IMR-90 (cell line): Measurements from ENCODE around the gene CUX1. TPM values are rescaled to one million over a fixed set of nuclear protein-coding genes. Genes with fewer than 3 reads are reported as not detected.

Source experiments
- ATAC-seq: fragments of 200-7000 bp; cut with Tn5 transposase; 2 replicates; pipeline ENCODE4 v1.9.1; 2020; ENCODE audit warnings: low read depth, mild to moderate bottlenecking, moderate library complexity
- BruUV-seq: library from RNA; stranded (reverse); fragments of 400-500 nt; replicated peaks from 2 replicates; lab custom pipeline; 2021; lab: Mats Ljungman, UMichigan
- CTCF ChIA-PET: fragments of 300-600 bp; formaldehyde crosslinking; extraction: SDS; loops from one replicate; lab custom pipeline; 2021; ENCODE audit warnings: antibody characterized with exemption; lab: Yijun Ruan, JAX
- POLR2A ChIA-PET: fragments of 300-600 bp; sonication (Branson Sonifier 250); formaldehyde crosslinking; loops from one replicate; lab custom pipeline; 2022; ENCODE audit warnings: antibody characterized with exemption; ENCODE audit not compliant: unreplicated experiment; lab: Charles Lee
- DNase-seq: peaks from one replicate; pipeline ENCODE4 v3.0.0; 2013
- H2AFZ ChIP-seq: replicated peaks from 2 replicates; pipeline ENCODE3; 2013; ENCODE audit warnings: low read length, mild to moderate bottlenecking; ENCODE audit not compliant: poor library complexity
- H2AK5ac ChIP-seq: 2 replicates; pipeline ENCODE4 v1.6.1; 2013; ENCODE audit warnings: low read depth, low read length, inconsistent platforms
- H2AK9ac ChIP-seq: replicated peaks from 2 replicates; pipeline ENCODE3; 2013; ENCODE audit warnings: mild to moderate bottlenecking, low read depth, low read length, moderate library complexity; ENCODE audit not compliant: poor library complexity
- H2BK120ac ChIP-seq: 2 replicates; pipeline ENCODE4 v1.6.1; 2013; ENCODE audit warnings: low read depth, low read length, inconsistent platforms
- H2BK15ac ChIP-seq: 3 replicates; pipeline ENCODE4 v1.6.1; 2013; ENCODE audit warnings: low read depth, low read length, inconsistent platforms
- H2BK20ac ChIP-seq: 2 replicates; pipeline ENCODE4 v1.6.1; 2013; ENCODE audit warnings: low read depth, mild to moderate bottlenecking, inconsistent platforms, low read length, moderate library complexity
- H2BK5ac ChIP-seq: 2 replicates; pipeline ENCODE4 v1.6.1; 2013; ENCODE audit warnings: mild to moderate bottlenecking, low read depth, low read length, inconsistent platforms; ENCODE audit not compliant: poor library complexity, severe bottlenecking
- H3K14ac ChIP-seq: replicated peaks from 2 replicates; pipeline ENCODE4 v1.6.1; 2013; ENCODE audit warnings: low read depth, low read length, inconsistent platforms
- H3K18ac ChIP-seq: 2 replicates; pipeline ENCODE4 v1.6.1; 2013; ENCODE audit warnings: low read depth, low read length, control low read depth
- H3K23ac ChIP-seq: 2 replicates; pipeline ENCODE4 v1.6.1; 2013; ENCODE audit warnings: low read depth, low read length, inconsistent platforms
- H3K27ac ChIP-seq: 2 replicates; pipeline ENCODE4 v1.5.1; 2013; ENCODE audit warnings: mild to moderate bottlenecking, control low read depth, low read length; ENCODE audit not compliant: insufficient read depth
- H3K27me3 ChIP-seq: 2 replicates; pipeline ENCODE4 v1.6.1; 2013; ENCODE audit warnings: low read length; ENCODE audit not compliant: control insufficient read depth, insufficient read depth
- H3K36me3 ChIP-seq: 2 replicates; pipeline ENCODE4 v1.6.1; 2013; ENCODE audit warnings: low read length, mixed read lengths; ENCODE audit not compliant: control insufficient read depth, insufficient read depth
- H3K4ac ChIP-seq: 2 replicates; pipeline ENCODE4 v1.6.1; 2013; ENCODE audit warnings: low read depth, low read length, inconsistent platforms
- H3K4me1 ChIP-seq: 2 replicates; pipeline ENCODE4 v1.6.1; 2013; ENCODE audit warnings: low read length, mixed read lengths; ENCODE audit not compliant: control insufficient read depth, insufficient read depth
- H3K4me2 ChIP-seq: 2 replicates; pipeline ENCODE4 v1.6.1; 2013; ENCODE audit warnings: low read depth, mild to moderate bottlenecking, control low read depth, low read length, moderate library complexity
- H3K4me3 ChIP-seq: 2 replicates; pipeline ENCODE4 v1.5.1; 2013; ENCODE audit warnings: low read depth, mild to moderate bottlenecking, control low read depth, low read length, moderate library complexity; ENCODE audit not compliant: insufficient read depth
- H3K56ac ChIP-seq: 2 replicates; pipeline ENCODE4 v1.6.1; 2013; ENCODE audit warnings: low read length, inconsistent platforms; ENCODE audit not compliant: insufficient read depth; ENCODE audit errors: extremely low read depth
- H3K79me1 ChIP-seq, 2 experiments: 2 replicates each; pipeline ENCODE4 v1.6.1; 2013; ENCODE audit warnings: low read length in 2 of 2, inconsistent platforms in 1 of 2, low read depth in 1 of 2
- H3K9ac ChIP-seq: 2 replicates; pipeline ENCODE4 v1.6.1; 2013; ENCODE audit warnings: low read depth, low read length, control low read depth
- H3K9me1 ChIP-seq: 2 replicates; pipeline ENCODE4 v1.6.1; 2013; ENCODE audit warnings: low read length, inconsistent platforms; ENCODE audit not compliant: insufficient read depth
- H3K9me3 ChIP-seq: 2 replicates; pipeline ENCODE4 v1.6.1; 2013; ENCODE audit warnings: low read length; ENCODE audit not compliant: control insufficient read depth, insufficient read depth
- H4K20me1 ChIP-seq: 2 replicates; pipeline ENCODE4 v1.6.1; 2013; ENCODE audit warnings: low read length, inconsistent platforms; ENCODE audit not compliant: insufficient read depth
- H4K5ac ChIP-seq: 2 replicates; pipeline ENCODE4 v1.6.1; 2013; ENCODE audit warnings: mild to moderate bottlenecking, low read depth, low read length, control low read depth
- H4K8ac ChIP-seq, 2 experiments: 2 replicates each; pipeline ENCODE4 v1.6.1; 2013; ENCODE audit warnings: low read depth in 2 of 2, low read length in 2 of 2, control low read depth in 1 of 2, inconsistent platforms in 1 of 2
- H4K91ac ChIP-seq: 2 replicates; pipeline ENCODE4 v1.6.1; 2013; ENCODE audit warnings: low read depth, low read length, inconsistent platforms; ENCODE audit not compliant: insufficient read depth
- CEBPB ChIP-seq: IDR thresholded peaks from 2 replicates; pipeline ENCODE4 v1.6.1; 2012; ENCODE audit warnings: low read depth, low read length, improper control_type of control experiment
- ELK1 ChIP-seq: fragments of 150-350 bp; IDR thresholded peaks from 2 replicates; pipeline ENCODE4 v1.6.1; 2016; ENCODE audit warnings: low read depth, mild to moderate bottlenecking, low read length, moderate library complexity, borderline replicate concordance
- MAZ ChIP-seq: IDR thresholded peaks from 2 replicates; pipeline ENCODE4 v1.6.1; 2012; ENCODE audit warnings: low read depth, mild to moderate bottlenecking, low read length, improper control_type of control experiment, moderate library complexity, borderline replicate concordance
- MXI1 ChIP-seq: IDR thresholded peaks from 2 replicates; pipeline ENCODE4 v1.6.1; 2012; ENCODE audit warnings: low read depth, mild to moderate bottlenecking, low read length, moderate library complexity, borderline replicate concordance
- POLR2A ChIP-seq: IDR thresholded peaks from 2 replicates; pipeline ENCODE4 v1.6.1; 2012; ENCODE audit warnings: mild to moderate bottlenecking, low read depth, low read length
- RAD21 ChIP-seq: IDR thresholded peaks from 2 replicates; pipeline ENCODE4 v1.6.1; 2012; ENCODE audit warnings: low read length, improper control_type of control experiment
- RCOR1 ChIP-seq: IDR thresholded peaks from 2 replicates; pipeline ENCODE4 v1.6.1; 2012; ENCODE audit warnings: mild to moderate bottlenecking, low read length, improper control_type of control experiment; ENCODE audit not compliant: insufficient replicate concordance
- SMC3 ChIP-seq: fragments of 150-350 bp; IDR thresholded peaks from 2 replicates; pipeline ENCODE4 v1.6.1; 2016; ENCODE audit warnings: low read depth, mild to moderate bottlenecking, antibody characterized with exemption, low read length, moderate library complexity
- WGBS, 2 experiments: methylation state at CpG; one replicate each; pipeline versions ENCODE4 v1.1.5 to v1.1.7; 2013; ENCODE audit warnings: missing lambda C conversion rate in 2 of 2; ENCODE audit not compliant: insufficient read length in 1 of 2; ENCODE audit errors: extremely low coverage in 2 of 2; 5-methylcytosine and 5-hydroxymethylcytosine counted together
- dilution Hi-C: fragments of 300-500 bp; cut with HindIII; formaldehyde crosslinking; loops from one replicate; pipeline ENCODE4 v1.14.3; 2018; ENCODE audit warnings: low sequenced_read_pairs; ENCODE audit not compliant: unreplicated experiment
- in situ Hi-C: fragments of 300-500 bp; cut with MboI; formaldehyde crosslinking; loops from 3 replicates; pipeline ENCODE4 v1.14.3; 2019; ENCODE audit warnings: low sequenced_read_pairs, inconsistent platforms, mixed read lengths
- intact Hi-C: fragments of 100-400 bp; cut with micrococcal nuclease; formaldehyde crosslinking; loops from 2 replicates; pipeline ENCODE4 v1.10.0; 2022
- polyA plus RNA-seq, 3 experiments: library from polyadenylated mRNA; depleted of rRNA; stranded (reverse); fragments of >200 nt; gene quantifications; 2 replicates each; pipeline ENCODE4 v1.2.3, GENCODE V29; 2012; ENCODE audit warnings: low replicate concordance in 1 of 3
- total RNA-seq: library from RNA; depleted of rRNA; stranded (reverse); fragments of >200 nt; gene quantifications from 2 replicates; pipeline ENCODE4 v1.2.3, GENCODE V29; 2012

CUX1 gene
- total and polyA plus RNA-seq, 2 of the 4 experiments (the other 2 are of a cell fraction), result 19.7 to 46.4 TPM

DNA sequence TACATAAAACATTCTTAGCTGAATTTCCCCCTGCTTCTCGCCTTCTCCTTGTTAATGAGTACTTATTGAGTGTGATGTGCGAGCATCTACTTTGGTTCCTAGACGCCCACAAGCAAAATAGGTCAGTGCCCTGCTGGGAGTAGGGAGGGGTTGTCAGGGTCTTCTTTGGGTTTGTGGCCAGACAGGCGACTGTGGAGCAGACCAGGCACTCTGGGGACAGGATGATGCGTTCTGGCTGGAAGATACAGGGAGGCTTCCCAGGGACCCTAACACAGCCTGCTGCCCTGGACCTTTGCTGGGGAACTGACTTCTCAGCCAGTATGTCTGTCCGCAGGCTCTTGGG is 227.2 kb downstream of the CUX1 start:
- H2AK9ac ChIP-seq, result no peak overlapping the region
- H2AK5ac ChIP-seq, result peak overlapping the region; percentile 16; the same call in 1 of the 2 replicates
- ATAC-seq (no peak; the same call in 1 of the 2 replicates), DNase-seq (no peak)
- no peak overlapping the region for H3K14ac ChIP-seq
- dilution Hi-C loops (no loop called here), in situ Hi-C loops (no loop called here), intact Hi-C loops (loop anchor here (2.0 to 10.0 kb wide), 3 partner anchors 32 to 230 kb away; partner anchors contain the start of gene CUX1)
- peak overlapping the region; percentile 31 for H3K4ac ChIP-seq
- H3K18ac ChIP-seq, result peak overlapping the region; percentile 7; the same call in 1 of the 2 replicates
- no TSS peak for BruUV-seq
- peak overlapping the region; percentile 6 for H2AFZ ChIP-seq
- no peak overlapping the region for H3K4me3 ChIP-seq
- peak overlapping the region; percentile 19 for H2BK5ac ChIP-seq
- peak overlapping the region; percentile 12 to 41; a peak in 1 of 4 replicates for H4K8ac ChIP-seq
- H3K56ac ChIP-seq, result no peak overlapping the region
- POLR2A ChIA-PET, result no interaction called here
- no peak overlapping the region for H2BK20ac ChIP-seq
- peaks cover 31% of the 10 kb centered on the region for H3K9me1 ChIP-seq
- CTCF ChIA-PET, result no interaction called here
- peaks cover 2% of the 10 kb centered on the region; the same call in 1 of the 2 replicates for H3K36me3 ChIP-seq
- H4K20me1 ChIP-seq, result peaks cover 48% of the 10 kb centered on the region
- peaks cover 18 to 74% of the 10 kb centered on the region in 2 experiments for H3K79me1 ChIP-seq
- no peak overlapping the region for H2BK15ac ChIP-seq
- H3K23ac ChIP-seq, result no peak overlapping the region
- H3K27me3 ChIP-seq, result no peaks in the 10 kb centered on the region
- no peaks in the 10 kb centered on the region for H3K9me3 ChIP-seq
- peak overlapping the region; percentile 61 for H3K4me2 ChIP-seq
- WGBS, 2 experiments, result 53% methylated on average over 3 of the region's 6 CpGs; no CpG with 5 or more reads in 1 of the 2 experiments
- no peak overlapping the region for H3K9ac ChIP-seq
- H4K91ac ChIP-seq, result peak overlapping the region; percentile 19; the same call in 1 of the 2 replicates
- H3K27ac ChIP-seq, result peak overlapping the region; percentile 41
- no peak for TF ChIP-seq MAZ
- no peak for TF ChIP-seq RCOR1
- no peak for TF ChIP-seq ELK1
- no peak for TF ChIP-seq POLR2A
- no peak for TF ChIP-seq CEBPB
- TF ChIP-seq MXI1, result no peak
- TF ChIP-seq RAD21, result no peak
- no peak for TF ChIP-seq SMC3
- H4K5ac ChIP-seq, result peak overlapping the region; percentile 23; the same call in 1 of the 2 replicates
- peak overlapping the region; percentile 5; the same call in 1 of the 2 replicates for H2BK120ac ChIP-seq
- H3K4me1 ChIP-seq, result peaks cover 18% of the 10 kb centered on the region
